H9 (cell line): ENCODE data around the gene UBE2U. TPM values are rescaled to one million over a fixed set of nuclear protein-coding genes. Genes with fewer than 3 reads are reported as not detected.

Experiments used
- DNase-seq: peaks from one replicate; pipeline ENCODE4 v3.0.0-alpha.2; 2017
- H2AFZ ChIP-seq: one replicate; pipeline ENCODE4 v1.6.1; 2013; ENCODE audit warnings: mild to moderate bottlenecking, low read length, control low read depth, moderate library complexity
- H2AK5ac ChIP-seq: 2 replicates; pipeline ENCODE4 v1.6.1; 2013; ENCODE audit warnings: low read length, control low read depth, mixed read lengths; ENCODE audit not compliant: insufficient read length
- H2BK120ac ChIP-seq: one replicate; pipeline ENCODE4 v1.6.1; 2013; ENCODE audit warnings: low read depth, mild to moderate bottlenecking, low read length, control low read depth, inconsistent platforms; ENCODE audit not compliant: poor library complexity, severe bottlenecking
- H2BK12ac ChIP-seq: 2 replicates; pipeline ENCODE4 v1.6.1; 2013; ENCODE audit warnings: low read length, control low read depth, mixed read lengths, low read depth; ENCODE audit not compliant: insufficient read length
- H2BK15ac ChIP-seq: 2 replicates; pipeline ENCODE4 v1.6.1; 2013; ENCODE audit warnings: low read depth, low read length, control low read depth
- H2BK20ac ChIP-seq: one replicate; pipeline ENCODE4 v1.6.1; 2013; ENCODE audit warnings: low read depth, mild to moderate bottlenecking, low read length, control low read depth, inconsistent platforms; ENCODE audit not compliant: poor library complexity, severe bottlenecking
- H2BK5ac ChIP-seq: 2 replicates; pipeline ENCODE4 v1.6.1; 2013; ENCODE audit warnings: low read length, control low read depth, mixed read lengths; ENCODE audit not compliant: insufficient read length
- H3K14ac ChIP-seq: 2 replicates; pipeline ENCODE4 v1.6.1; 2013; ENCODE audit warnings: low read length, control low read depth; ENCODE audit not compliant: insufficient read depth
- H3K18ac ChIP-seq: 2 replicates; pipeline ENCODE4 v1.6.1; 2013; ENCODE audit warnings: low read depth, mild to moderate bottlenecking, mixed read lengths, low read length, control low read depth; ENCODE audit not compliant: insufficient read length
- H3K23ac ChIP-seq: 2 replicates; pipeline ENCODE4 v1.6.1; 2013; ENCODE audit warnings: low read length, control low read depth, mixed read lengths, low read depth; ENCODE audit not compliant: insufficient read length
- H3K23me2 ChIP-seq: 2 replicates; pipeline ENCODE4 v1.6.1; 2013; ENCODE audit warnings: low read depth, mild to moderate bottlenecking, mixed read lengths, low read length, control low read depth; ENCODE audit not compliant: insufficient read length, poor library complexity, severe bottlenecking
- H3K27ac ChIP-seq: 2 replicates; pipeline ENCODE4 v1.5.1; 2013; ENCODE audit warnings: low read length, control low read depth, mixed read lengths, low read depth; ENCODE audit not compliant: insufficient read length
- H3K27me3 ChIP-seq: 2 replicates; pipeline ENCODE4 v1.6.1; 2013; ENCODE audit warnings: low read length, control low read depth, inconsistent platforms; ENCODE audit not compliant: insufficient read depth
- H3K4ac ChIP-seq: 2 replicates; pipeline ENCODE4 v1.6.1; 2013; ENCODE audit warnings: low read depth, mild to moderate bottlenecking, control low read depth, inconsistent platforms, low read length, moderate library complexity
- H3K4me1 ChIP-seq: 2 replicates; pipeline ENCODE4 v1.6.1; 2013; ENCODE audit warnings: low read length, control low read depth, inconsistent platforms; ENCODE audit not compliant: insufficient read depth
- H3K4me2 ChIP-seq: 2 replicates; pipeline ENCODE4 v1.6.1; 2013; ENCODE audit warnings: low read length, control low read depth, mixed read lengths; ENCODE audit not compliant: insufficient read length, insufficient read depth
- H3K56ac ChIP-seq: 2 replicates; pipeline ENCODE4 v1.6.1; 2013; ENCODE audit warnings: low read depth, mild to moderate bottlenecking, mixed read lengths, low read length, control low read depth; ENCODE audit not compliant: insufficient read length
- H3K79me1 ChIP-seq: 2 replicates; pipeline ENCODE4 v1.6.1; 2013; ENCODE audit warnings: low read depth, mild to moderate bottlenecking, moderate library complexity, low read length, control low read depth, inconsistent platforms; ENCODE audit not compliant: insufficient read depth, poor library complexity, severe bottlenecking
- H3K79me2 ChIP-seq: 2 replicates; pipeline ENCODE4 v1.6.1; 2013; ENCODE audit warnings: low read length, control low read depth, inconsistent platforms; ENCODE audit not compliant: insufficient read depth
- H3K9ac ChIP-seq: 2 replicates; pipeline ENCODE4 v1.6.1; 2013; ENCODE audit warnings: low read length, control low read depth, mixed read lengths; ENCODE audit not compliant: insufficient read length; ENCODE audit errors: extremely low read depth
- H3K9me3 ChIP-seq: one replicate; pipeline ENCODE4 v1.6.1; 2013; ENCODE audit warnings: low read depth, low read length, inconsistent platforms; ENCODE audit not compliant: control insufficient read depth
- H3T11ph ChIP-seq: one replicate; pipeline ENCODE4 v1.6.1; 2013; ENCODE audit warnings: mild to moderate bottlenecking, low read length, control low read depth, inconsistent platforms
- H4K20me1 ChIP-seq: one replicate; pipeline ENCODE4 v1.6.1; 2013; ENCODE audit not compliant: control insufficient read depth, insufficient read length, insufficient read depth
- H4K5ac ChIP-seq: 2 replicates; pipeline ENCODE4 v1.6.1; 2013; ENCODE audit warnings: low read depth, mild to moderate bottlenecking, mixed read lengths, low read length, control low read depth; ENCODE audit not compliant: insufficient read length
- H4K8ac ChIP-seq: replicated peaks from 2 replicates; pipeline ENCODE4 v1.6.1; 2013; ENCODE audit warnings: low read length, control low read depth, mixed read lengths, low read depth; ENCODE audit not compliant: insufficient read length
- H4K91ac ChIP-seq: 2 replicates; pipeline ENCODE4 v1.6.1; 2013; ENCODE audit warnings: low read depth, mild to moderate bottlenecking, moderate library complexity, mixed read lengths, low read length, control low read depth; ENCODE audit not compliant: insufficient read length
- H3K27ac Mint-ChIP-seq, 3 experiments: 2 replicates in 2 of 3; 3 replicates in 1 of 3; pipeline ENCODE4 v1.8.0; 2020 to 2021; ENCODE audit warnings: mixed read lengths in 3 of 3, mild to moderate bottlenecking in 1 of 3, moderate library complexity in 1 of 3
- H3K27me3 Mint-ChIP-seq: 2 replicates; pipeline ENCODE4 v1.8.0; 2021; ENCODE audit warnings: low read depth, mild to moderate bottlenecking, moderate library complexity, mixed read lengths
- H3K36me3 Mint-ChIP-seq, 3 experiments: 2 replicates in 2 of 3; 3 replicates in 1 of 3; pipeline ENCODE4 v1.8.0; 2020 to 2021; ENCODE audit warnings: low read depth in 3 of 3, mixed read lengths in 3 of 3; ENCODE audit not compliant: insufficient read depth in 1 of 3
- H3K4me1 Mint-ChIP-seq, 2 experiments: 2 replicates each; pipeline ENCODE4 v1.8.0; 2020; ENCODE audit warnings: mixed read lengths in 2 of 2
- H3K4me3 Mint-ChIP-seq, 2 experiments: 2 replicates in 1 of 2; 3 replicates in 1 of 2; pipeline ENCODE4 v1.8.0; 2020 to 2021; ENCODE audit warnings: mild to moderate bottlenecking in 2 of 2, mixed read lengths in 2 of 2, moderate library complexity in 1 of 2
- H3K9me3 Mint-ChIP-seq, 2 experiments: 2 replicates in 1 of 2; 3 replicates in 1 of 2; pipeline ENCODE4 v1.8.0; 2020; ENCODE audit warnings: mild to moderate bottlenecking in 2 of 2, mixed read lengths in 2 of 2, moderate library complexity in 1 of 2
- CTCF ChIP-seq: fragments of 200-600 bp; sonication (generic); conservative IDR thresholded peaks from 3 replicates; pipeline ENCODE4 v1.8.0; 2021; ENCODE audit warnings: antibody characterized with exemption, mild to moderate bottlenecking
- WGBS: extraction: QIAGEN DNeasy Blood & Tissue Kit; methylation state at CpG from one replicate; pipeline ENCODE4 v1.1.7; 2013; ENCODE audit warnings: missing lambda C conversion rate, low lambda C conversion rate, mixed read lengths; ENCODE audit not compliant: insufficient read length; ENCODE audit errors: extremely low coverage; 5-methylcytosine and 5-hydroxymethylcytosine counted together
- total RNA-seq: library from RNA; stranded (reverse); gene quantifications from 2 replicates; pipeline ENCODE4 v1.2.1, GENCODE V29; 2021

UBE2U gene
- total RNA-seq, 1 experiment from 2014 or later = not detected

DNA sequence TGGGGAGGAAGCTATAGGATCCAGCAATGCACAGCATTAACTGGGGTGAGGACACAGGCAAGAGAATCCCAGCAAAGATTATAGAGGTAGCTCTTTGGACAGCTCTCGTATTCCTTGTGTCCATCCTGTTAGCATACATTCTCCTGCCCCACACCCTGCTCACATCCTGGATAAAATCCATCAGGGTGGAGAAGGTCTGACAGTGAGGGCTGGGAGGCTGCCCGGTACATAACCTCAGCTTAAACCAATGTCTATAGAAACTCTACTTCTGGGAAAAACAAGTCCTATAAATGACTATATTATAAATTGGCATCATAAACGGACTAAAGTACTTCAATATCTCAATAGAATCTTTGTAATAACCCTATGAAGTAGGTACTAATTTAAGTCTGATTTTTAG is 36.8 kb upstream of the UBE2U start:
- H3K9ac ChIP-seq = no peak overlapping the region
- H2BK20ac ChIP-seq = no peak overlapping the region
- Mint-ChIP-seq H3K4me1 (peaks cover 16 to 27% of the 10 kb centered on the region in 2 experiments), H3K9me3 (peaks cover 13 to 33% of the 10 kb centered on the region in 2 experiments), H3K36me3 (peaks cover 56 to 58% (median 57%) of the 10 kb centered on the region in 3 experiments), H3K27ac (no peak overlapping the region), H3K4me3 (no peak overlapping the region), H3K27me3 (no peaks in the 10 kb centered on the region)
- peaks cover 5% of the 10 kb centered on the region for H3K4me1 ChIP-seq
- H3K18ac ChIP-seq = no peak overlapping the region
- no peak overlapping the region for H4K91ac ChIP-seq
- peaks cover 7% of the 10 kb centered on the region for H3K9me3 ChIP-seq
- H2BK15ac ChIP-seq = no peak overlapping the region
- no peak overlapping the region for H2BK5ac ChIP-seq
- no peaks in the 10 kb centered on the region for H3K79me2 ChIP-seq
- H3K27ac ChIP-seq = no peak overlapping the region
- no peak overlapping the region for H3K4ac ChIP-seq
- H3T11ph ChIP-seq = no peak overlapping the region
- H3K23ac ChIP-seq = no peak overlapping the region
- H4K20me1 ChIP-seq = no peaks in the 10 kb centered on the region
- no peak overlapping the region for H4K5ac ChIP-seq
- no peak overlapping the region for H2AFZ ChIP-seq
- no peaks in the 10 kb centered on the region for H3K79me1 ChIP-seq
- no peak overlapping the region for H2BK120ac ChIP-seq
- WGBS = no CpG with 5 or more reads among the region's 3 CpGs
- H3K4me2 ChIP-seq = no peak overlapping the region
- H2AK5ac ChIP-seq = no peak overlapping the region
- DNase-seq = no peak
- H4K8ac ChIP-seq = no peak overlapping the region
- no peak for TF ChIP-seq CTCF
- H3K27me3 ChIP-seq = no peaks in the 10 kb centered on the region
- H3K23me2 ChIP-seq = no peaks in the 10 kb centered on the region
- no peak overlapping the region for H3K56ac ChIP-seq
- H3K14ac ChIP-seq = no peak overlapping the region
- H2BK12ac ChIP-seq = no peak overlapping the region
